Epithelial cell of esophagus (primary cell): ENCODE data around the gene ZNF628.

Source experiments
- DNase-seq: peaks from one replicate; pipeline ENCODE4 v3.0.0; 2010; ENCODE audit warnings: low read depth
- H3K4me3 ChIP-seq: 2 replicates; pipeline ENCODE4 v1.5.1; 2011; ENCODE audit warnings: mild to moderate bottlenecking, low read length, control low read depth
- TF ChIP-seq, protein P1 (sequence below): IDR thresholded peaks from 2 replicates; pipeline ENCODE4 v1.5.1; 2011; ENCODE audit warnings: low read depth, mild to moderate bottlenecking, low read length, control low read depth, inconsistent platforms; ENCODE audit not compliant: insufficient read depth; ENCODE audit errors: missing control alignments

Gene ZNF628

GRCh38 chr19:55436847-55437246 lies 39.6 kb upstream of the ZNF628 start:
- H3K4me3 ChIP-seq: no peak overlapping the region
- TF ChIP-seq, protein P1, sequence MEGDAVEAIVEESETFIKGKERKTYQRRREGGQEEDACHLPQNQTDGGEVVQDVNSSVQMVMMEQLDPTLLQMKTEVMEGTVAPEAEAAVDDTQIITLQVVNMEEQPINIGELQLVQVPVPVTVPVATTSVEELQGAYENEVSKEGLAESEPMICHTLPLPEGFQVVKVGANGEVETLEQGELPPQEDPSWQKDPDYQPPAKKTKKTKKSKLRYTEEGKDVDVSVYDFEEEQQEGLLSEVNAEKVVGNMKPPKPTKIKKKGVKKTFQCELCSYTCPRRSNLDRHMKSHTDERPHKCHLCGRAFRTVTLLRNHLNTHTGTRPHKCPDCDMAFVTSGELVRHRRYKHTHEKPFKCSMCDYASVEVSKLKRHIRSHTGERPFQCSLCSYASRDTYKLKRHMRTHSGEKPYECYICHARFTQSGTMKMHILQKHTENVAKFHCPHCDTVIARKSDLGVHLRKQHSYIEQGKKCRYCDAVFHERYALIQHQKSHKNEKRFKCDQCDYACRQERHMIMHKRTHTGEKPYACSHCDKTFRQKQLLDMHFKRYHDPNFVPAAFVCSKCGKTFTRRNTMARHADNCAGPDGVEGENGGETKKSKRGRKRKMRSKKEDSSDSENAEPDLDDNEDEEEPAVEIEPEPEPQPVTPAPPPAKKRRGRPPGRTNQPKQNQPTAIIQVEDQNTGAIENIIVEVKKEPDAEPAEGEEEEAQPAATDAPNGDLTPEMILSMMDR: no peak
- no peak for DNase-seq

- DNase-seq: peak; percentile 74
Measured at GRCh38 chr19:55437410-55437809, 39.0 kb upstream of the ZNF628 start.

GRCh38 chr19:55439052-55439451 lies 37.4 kb upstream of the ZNF628 start:
- DNase-seq: no peak
- TF ChIP-seq, protein P1: no peak
- no peak overlapping the region for H3K4me3 ChIP-seq

More at GRCh38 chr19:55437410-55437809, 39.0 kb upstream of the ZNF628 start:
- H3K4me3 ChIP-seq: no peak overlapping the region
- TF ChIP-seq, protein P1: no peak

DNA sequence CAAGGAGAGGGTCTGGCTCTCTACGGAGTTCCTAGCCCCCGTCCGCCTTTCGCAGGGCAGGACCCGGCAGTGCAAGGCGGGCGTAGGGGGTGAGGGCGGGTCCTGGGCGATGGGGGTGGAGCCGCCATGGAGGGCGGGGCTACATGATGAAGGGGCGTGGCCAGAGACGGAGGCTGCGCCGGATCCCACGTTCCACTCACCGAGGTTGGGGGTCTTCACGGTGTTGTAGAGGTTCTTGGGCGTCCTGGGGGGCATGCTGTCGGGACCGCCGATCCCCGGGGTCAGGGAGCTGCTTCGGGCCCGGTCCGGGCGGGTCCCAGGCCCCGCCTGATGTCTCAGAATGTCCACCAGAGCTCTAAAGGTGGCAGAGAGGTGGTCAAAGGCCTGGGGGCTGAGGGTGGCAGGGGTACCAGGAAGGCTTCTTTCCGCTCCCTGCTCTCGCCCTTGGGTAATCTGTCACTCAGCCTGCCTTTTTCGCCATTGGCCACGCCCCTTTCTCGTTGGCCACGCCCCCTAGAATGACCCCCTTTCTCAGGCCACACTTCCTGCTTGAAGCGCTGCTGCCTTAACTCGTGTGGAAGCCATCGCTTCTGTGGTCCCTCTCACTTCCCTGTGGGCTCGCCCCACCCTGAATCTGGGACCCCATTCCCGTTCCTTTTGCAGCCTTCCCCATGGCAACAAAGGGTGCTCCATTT lies 35.9 kb upstream of the ZNF628 start:
- TF ChIP-seq, protein P1: no peak
- no peak for DNase-seq
- H3K4me3 ChIP-seq: no peak overlapping the region

- no peak overlapping the region for H3K4me3 ChIP-seq
- TF ChIP-seq, protein P1: no peak
- no peak for DNase-seq
Measured at GRCh38 chr19:55441319-55441691, 35.1 kb upstream of the ZNF628 start.

DNA sequence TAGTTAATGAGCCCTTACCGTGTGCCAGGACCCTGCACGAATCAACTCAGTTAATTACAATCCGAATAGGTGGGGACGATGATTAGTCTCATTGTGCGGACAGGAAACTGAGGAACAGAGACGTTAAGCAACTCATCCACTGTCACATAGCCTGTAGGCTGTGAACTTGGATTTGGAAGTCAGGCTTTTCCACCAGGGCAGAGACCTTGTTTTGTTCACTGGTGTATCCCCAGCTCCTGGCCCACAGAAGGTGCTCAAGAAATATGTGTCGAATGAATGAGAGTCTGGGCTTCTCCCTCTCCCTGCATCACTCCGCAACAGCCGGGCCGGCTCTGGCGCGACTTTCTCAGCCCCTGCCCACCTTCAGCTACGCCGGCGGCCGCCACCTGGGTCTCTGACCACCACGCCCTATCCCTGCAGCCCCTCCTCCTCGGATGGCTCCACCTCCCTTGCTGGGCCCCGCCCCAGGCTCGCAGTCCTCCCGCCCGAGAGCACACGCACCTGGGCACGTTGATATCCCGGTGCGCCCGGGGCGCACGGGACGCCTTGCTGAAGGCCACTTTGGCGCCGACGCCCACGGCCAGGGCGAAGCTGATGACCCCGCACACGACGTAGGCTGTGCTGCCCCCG lies 34.6 kb upstream of the ZNF628 start:
- DNase-seq: peak; percentile 23
- TF ChIP-seq, protein P1: no peak
- no peak overlapping the region for H3K4me3 ChIP-seq
